SK-N-SH (cell line): ENCODE results near the gene KIDINS220. TPM values are rescaled to one million over a fixed set of nuclear protein-coding genes. Genes with fewer than 3 reads are reported as not detected.

Experiments
- CTCF ChIA-PET: fragments of 300-600, 350-600 bp; formaldehyde crosslinking; extraction: SDS; loops from one replicate; lab custom pipeline; 2021; lab: Yijun Ruan, JAX
- POLR2A ChIA-PET: fragments of 350-600 bp; sonication (Branson Sonifier 250); formaldehyde crosslinking; extraction: SDS; loops from one replicate; lab custom pipeline; 2020; ENCODE audit warnings: antibody characterized with exemption, inconsistent platforms; lab: Yijun Ruan, JAX
- DNase-seq: peaks from one replicate; pipeline ENCODE4 v3.0.0; 2012
- H2AFZ ChIP-seq: fragments of 200-600 bp; sonication (generic); 2 replicates; pipeline ENCODE4 v1.8.1; 2016; ENCODE audit warnings: antibody characterized with exemption, mild to moderate bottlenecking, low read depth
- H3F3A ChIP-seq: fragments of 200-600 bp; sonication (generic); replicated peaks from 2 replicates; pipeline ENCODE3; 2016; ENCODE audit warnings: antibody characterized with exemption, mild to moderate bottlenecking; ENCODE audit not compliant: insufficient read depth
- H3K27ac ChIP-seq, 2 experiments: fragments of 200-500 bp in 1 of 2; fragments of 200-600 bp in 1 of 2; sonication (Bioruptor generic) in 1 of 2; sonication (generic), shearing (Covaris generic) in 1 of 2; 2 replicates each; pipeline versions ENCODE4 v1.5.1 to v1.6.1; 2014 to 2016; ENCODE audit warnings: low read depth in 2 of 2, inconsistent platforms in 1 of 2, low read length in 1 of 2, mild to moderate bottlenecking in 1 of 2, mixed read lengths in 1 of 2
- H3K27me3 ChIP-seq: fragments of 200-600 bp; sonication (generic), shearing (Covaris generic); 2 replicates; pipeline ENCODE4 v1.6.1; 2016; ENCODE audit warnings: mixed run types; ENCODE audit not compliant: insufficient read depth
- H3K36me3 ChIP-seq, 2 experiments: fragments of 200-500 bp in 1 of 2; fragments of 200-600 bp in 1 of 2; sonication (Bioruptor generic) in 1 of 2; sonication (generic) in 1 of 2; replicated peaks in 1 of 2; 2 replicates each; pipeline versions ENCODE3 to v1.5.1; 2014 to 2016; ENCODE audit warnings: low read length in 1 of 2, mild to moderate bottlenecking in 1 of 2; ENCODE audit not compliant: insufficient read depth in 2 of 2, control insufficient read depth in 1 of 2
- H3K4me1 ChIP-seq, 2 experiments: fragments of 200-500 bp in 1 of 2; fragments of 200-600 bp in 1 of 2; sonication (Bioruptor generic) in 1 of 2; sonication (generic), shearing (Covaris generic) in 1 of 2; 2 replicates each; pipeline versions ENCODE4 v1.5.1 to v1.6.1; 2014 to 2016; ENCODE audit warnings: low read depth in 1 of 2, low read length in 1 of 2, mixed run types in 1 of 2; ENCODE audit not compliant: insufficient read depth in 2 of 2, control insufficient read depth in 1 of 2
- H3K4me2 ChIP-seq: fragments of 200-600 bp; sonication (generic), shearing (Covaris generic); 2 replicates; pipeline ENCODE4 v1.6.1; 2017; ENCODE audit warnings: mixed run types
- H3K4me3 ChIP-seq, 2 experiments: fragments of 200-500 bp in 1 of 2; fragments of 200-600 bp in 1 of 2; sonication (Bioruptor generic) in 1 of 2; sonication (generic), shearing (Covaris generic) in 1 of 2; 2 replicates each; pipeline versions ENCODE4 v1.5.1 to v1.8.1; 2014 to 2016; ENCODE audit warnings: low read depth in 2 of 2, inconsistent platforms in 1 of 2, low read length in 1 of 2, mild to moderate bottlenecking in 1 of 2, mixed read lengths in 1 of 2, moderate library complexity in 1 of 2
- H3K79me2 ChIP-seq: fragments of 200-600 bp; sonication (generic); 2 replicates; pipeline ENCODE4 v1.8.1; 2017; ENCODE audit warnings: mild to moderate bottlenecking; ENCODE audit not compliant: insufficient read depth
- H3K9ac ChIP-seq: fragments of 200-600 bp; sonication (generic); 2 replicates; pipeline ENCODE4 v1.6.1; 2017; ENCODE audit warnings: mixed run types
- H3K9me2 ChIP-seq: fragments of 200-600 bp; sonication (generic); 2 replicates; pipeline ENCODE4 v1.6.1; 2017; ENCODE audit warnings: mixed run types
- H3K9me3 ChIP-seq: fragments of 200-600 bp; sonication (generic); 2 replicates; pipeline ENCODE4 v1.6.1; 2017; ENCODE audit warnings: mixed run types, mild to moderate bottlenecking, moderate library complexity
- H4K20me1 ChIP-seq: fragments of 200-600 bp; sonication (generic); 2 replicates; pipeline ENCODE4 v1.6.1; 2017; ENCODE audit warnings: mild to moderate bottlenecking, mixed run types; ENCODE audit not compliant: insufficient read depth
- EP300 ChIP-seq, 2 experiments: IDR thresholded peaks; 2 replicates each; pipeline versions ENCODE4 v1.4.0 to v1.6.1; 2012; ENCODE audit warnings: borderline replicate concordance in 1 of 2, low read depth in 1 of 2, low read length in 1 of 2
- EZH2phosphoT487 ChIP-seq: fragments of 200-600 bp; sonication (generic); IDR thresholded peaks from 2 replicates; pipeline ENCODE4 v1.6.1; 2017; ENCODE audit warnings: low read depth, mixed run types, mild to moderate bottlenecking, antibody characterized with exemption, moderate library complexity, borderline replicate concordance
- FOXJ3 ChIP-seq: sonication (generic); formaldehyde crosslinking; IDR thresholded peaks from 2 replicates; pipeline ENCODE4 v1.5.1; 2020; ENCODE audit warnings: mild to moderate bottlenecking, missing genetic modification reagents
- GABPA ChIP-seq: IDR thresholded peaks from 2 replicates; pipeline ENCODE4 v1.4.0; 2012; ENCODE audit warnings: low read depth, mild to moderate bottlenecking
- JUND ChIP-seq: IDR thresholded peaks from 2 replicates; pipeline ENCODE4 v1.4.0; 2012
- MAX ChIP-seq: IDR thresholded peaks from 2 replicates; pipeline ENCODE4 v1.4.0; 2012; ENCODE audit warnings: low read depth
- RAD21 ChIP-seq: IDR thresholded peaks from 2 replicates; pipeline ENCODE4 v1.6.1; 2012; ENCODE audit warnings: mild to moderate bottlenecking, low read length
- TAF1 ChIP-seq: IDR thresholded peaks from 2 replicates; pipeline ENCODE4 v1.6.1; 2012; ENCODE audit warnings: low read depth, mild to moderate bottlenecking, low read length, moderate library complexity, borderline replicate concordance
- TCF12 ChIP-seq: IDR thresholded peaks from 2 replicates; pipeline ENCODE4 v1.4.0; 2012
- USF2 ChIP-seq: fragments of 150-350 bp; IDR thresholded peaks from 2 replicates; pipeline ENCODE4 v1.6.1; 2017; ENCODE audit warnings: antibody characterized with exemption, low read length, low read depth, borderline replicate concordance
- YY1 ChIP-seq: IDR thresholded peaks from 2 replicates; pipeline ENCODE4 v1.4.0; 2012; ENCODE audit warnings: low read depth, mild to moderate bottlenecking
- WGBS: methylation state at CpG from one replicate; pipeline ENCODE4 v1.1.6; 2017; ENCODE audit warnings: low lambda C conversion rate; 5-methylcytosine and 5-hydroxymethylcytosine counted together
- polyA plus RNA-seq, 3 experiments: library from polyadenylated mRNA; depleted of rRNA; stranded (reverse); fragments of >200 nt; gene quantifications; 2 replicates each; pipeline ENCODE4 v1.2.3, GENCODE V29; 2012
- TF ChIP-seq, protein P1 (sequence below): fragments of 200-600 bp; sonication (generic); IDR thresholded peaks from 2 replicates; pipeline ENCODE4 v1.6.1; 2017; ENCODE audit warnings: antibody characterized with exemption, mild to moderate bottlenecking, moderate library complexity
- TF ChIP-seq, protein P2 (sequence below): IDR thresholded peaks from 2 replicates; pipeline ENCODE4; 2012
- TF ChIP-seq, protein P3 (sequence below): IDR thresholded peaks from 2 replicates; pipeline ENCODE4 v1.6.1; 2012; ENCODE audit warnings: mild to moderate bottlenecking, low read depth, low read length, moderate library complexity

Gene KIDINS220
- polyA plus RNA-seq, 1 of the 3 experiments (the other 2 are of a cell fraction), result 18.2 TPM

DNA sequence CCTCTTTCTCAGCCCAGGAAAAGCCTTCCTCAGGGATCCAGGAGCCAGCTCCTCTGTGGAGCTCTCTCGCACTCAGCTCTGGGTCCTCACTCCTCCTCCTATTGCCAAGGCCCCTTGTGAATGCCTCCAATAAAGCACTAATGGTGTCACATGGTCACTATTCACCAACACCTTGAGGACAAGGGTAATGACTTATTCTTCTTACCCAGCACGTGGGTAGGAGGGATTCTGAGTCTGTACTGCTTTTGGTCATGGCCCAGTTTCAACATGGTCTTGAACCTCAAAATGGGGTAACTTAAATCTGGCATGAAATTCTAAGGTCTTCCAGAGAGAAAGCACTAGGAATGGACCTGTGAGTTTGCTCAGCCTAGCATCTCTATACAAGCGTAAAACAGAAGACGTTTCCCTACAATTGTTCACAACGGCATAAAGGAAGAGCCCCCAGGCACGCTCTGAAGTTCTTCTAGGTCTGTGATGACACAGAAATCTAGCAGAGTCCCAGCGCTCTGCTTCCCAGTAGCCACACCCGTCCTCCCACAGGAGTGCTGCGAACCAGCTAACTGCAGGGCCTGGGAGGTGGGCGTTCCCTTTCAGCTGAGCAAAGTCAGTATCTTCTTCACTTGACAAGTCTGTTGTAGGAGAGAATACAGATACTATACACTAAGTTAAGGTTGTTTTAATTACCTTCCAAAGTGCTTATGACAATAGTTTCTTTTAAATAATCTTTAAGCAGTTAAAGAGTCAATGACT is 14.6 kb upstream of the KIDINS220 start:
- H3K27me3 ChIP-seq, result no peaks in the 10 kb centered on the region
- no peak overlapping the region for H2AFZ ChIP-seq
- H3K79me2 ChIP-seq, result no peaks in the 10 kb centered on the region
- H4K20me1 ChIP-seq, result no peaks in the 10 kb centered on the region
- H3K36me3 ChIP-seq, result peaks cover 12 to 17% of the 10 kb centered on the region in 2 experiments
- ChIA-PET POLR2A (no interaction called here), CTCF (interaction anchor here (0.7 to 2.9 kb wide), 5 partner anchors 12 to 1606 kb away, joined by 3 to 13 read pairs (median 8); no protein-coding TSS in a partner anchor)
- no peaks in the 10 kb centered on the region for H3K9me2 ChIP-seq
- H3K9ac ChIP-seq, result no peak overlapping the region
- no peaks in the 10 kb centered on the region; a peak in 1 of 4 replicates for H3K4me1 ChIP-seq
- no peak overlapping the region for H3K4me2 ChIP-seq
- H3K4me3 ChIP-seq, result no peak overlapping the region
- no peaks in the 10 kb centered on the region for H3F3A ChIP-seq
- H3K9me3 ChIP-seq, result no peaks in the 10 kb centered on the region
- no peak for DNase-seq
- WGBS, result 94% methylated on average over 10 of the region's 10 CpGs
- no peak for TF ChIP-seq MAX
- TF ChIP-seq FOXJ3, result no peak
- TF ChIP-seq EP300 (IDR thresholded peaks at IDR 0.05; ENCODE audit: borderline replicate concordance in 1 of 2, low read depth in 1 of 2, low read length in 1 of 2), result no peak
- TF ChIP-seq, protein P1, sequence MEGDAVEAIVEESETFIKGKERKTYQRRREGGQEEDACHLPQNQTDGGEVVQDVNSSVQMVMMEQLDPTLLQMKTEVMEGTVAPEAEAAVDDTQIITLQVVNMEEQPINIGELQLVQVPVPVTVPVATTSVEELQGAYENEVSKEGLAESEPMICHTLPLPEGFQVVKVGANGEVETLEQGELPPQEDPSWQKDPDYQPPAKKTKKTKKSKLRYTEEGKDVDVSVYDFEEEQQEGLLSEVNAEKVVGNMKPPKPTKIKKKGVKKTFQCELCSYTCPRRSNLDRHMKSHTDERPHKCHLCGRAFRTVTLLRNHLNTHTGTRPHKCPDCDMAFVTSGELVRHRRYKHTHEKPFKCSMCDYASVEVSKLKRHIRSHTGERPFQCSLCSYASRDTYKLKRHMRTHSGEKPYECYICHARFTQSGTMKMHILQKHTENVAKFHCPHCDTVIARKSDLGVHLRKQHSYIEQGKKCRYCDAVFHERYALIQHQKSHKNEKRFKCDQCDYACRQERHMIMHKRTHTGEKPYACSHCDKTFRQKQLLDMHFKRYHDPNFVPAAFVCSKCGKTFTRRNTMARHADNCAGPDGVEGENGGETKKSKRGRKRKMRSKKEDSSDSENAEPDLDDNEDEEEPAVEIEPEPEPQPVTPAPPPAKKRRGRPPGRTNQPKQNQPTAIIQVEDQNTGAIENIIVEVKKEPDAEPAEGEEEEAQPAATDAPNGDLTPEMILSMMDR, result no peak
- TF ChIP-seq RAD21, result no peak
- TF ChIP-seq TAF1, result no peak
- no peak for TF ChIP-seq GABPA
- TF ChIP-seq, protein P2, sequence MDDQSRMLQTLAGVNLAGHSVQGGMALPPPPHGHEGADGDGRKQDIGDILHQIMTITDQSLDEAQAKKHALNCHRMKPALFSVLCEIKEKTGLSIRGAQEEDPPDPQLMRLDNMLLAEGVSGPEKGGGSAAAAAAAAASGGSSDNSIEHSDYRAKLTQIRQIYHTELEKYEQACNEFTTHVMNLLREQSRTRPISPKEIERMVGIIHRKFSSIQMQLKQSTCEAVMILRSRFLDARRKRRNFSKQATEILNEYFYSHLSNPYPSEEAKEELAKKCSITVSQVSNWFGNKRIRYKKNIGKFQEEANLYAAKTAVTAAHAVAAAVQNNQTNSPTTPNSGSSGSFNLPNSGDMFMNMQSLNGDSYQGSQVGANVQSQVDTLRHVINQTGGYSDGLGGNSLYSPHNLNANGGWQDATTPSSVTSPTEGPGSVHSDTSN, result no peak
- TF ChIP-seq TCF12, result no peak
- TF ChIP-seq USF2, result no peak
- TF ChIP-seq EZH2phosphoT487, result no peak
- TF ChIP-seq YY1, result no peak
- TF ChIP-seq, protein P3, sequence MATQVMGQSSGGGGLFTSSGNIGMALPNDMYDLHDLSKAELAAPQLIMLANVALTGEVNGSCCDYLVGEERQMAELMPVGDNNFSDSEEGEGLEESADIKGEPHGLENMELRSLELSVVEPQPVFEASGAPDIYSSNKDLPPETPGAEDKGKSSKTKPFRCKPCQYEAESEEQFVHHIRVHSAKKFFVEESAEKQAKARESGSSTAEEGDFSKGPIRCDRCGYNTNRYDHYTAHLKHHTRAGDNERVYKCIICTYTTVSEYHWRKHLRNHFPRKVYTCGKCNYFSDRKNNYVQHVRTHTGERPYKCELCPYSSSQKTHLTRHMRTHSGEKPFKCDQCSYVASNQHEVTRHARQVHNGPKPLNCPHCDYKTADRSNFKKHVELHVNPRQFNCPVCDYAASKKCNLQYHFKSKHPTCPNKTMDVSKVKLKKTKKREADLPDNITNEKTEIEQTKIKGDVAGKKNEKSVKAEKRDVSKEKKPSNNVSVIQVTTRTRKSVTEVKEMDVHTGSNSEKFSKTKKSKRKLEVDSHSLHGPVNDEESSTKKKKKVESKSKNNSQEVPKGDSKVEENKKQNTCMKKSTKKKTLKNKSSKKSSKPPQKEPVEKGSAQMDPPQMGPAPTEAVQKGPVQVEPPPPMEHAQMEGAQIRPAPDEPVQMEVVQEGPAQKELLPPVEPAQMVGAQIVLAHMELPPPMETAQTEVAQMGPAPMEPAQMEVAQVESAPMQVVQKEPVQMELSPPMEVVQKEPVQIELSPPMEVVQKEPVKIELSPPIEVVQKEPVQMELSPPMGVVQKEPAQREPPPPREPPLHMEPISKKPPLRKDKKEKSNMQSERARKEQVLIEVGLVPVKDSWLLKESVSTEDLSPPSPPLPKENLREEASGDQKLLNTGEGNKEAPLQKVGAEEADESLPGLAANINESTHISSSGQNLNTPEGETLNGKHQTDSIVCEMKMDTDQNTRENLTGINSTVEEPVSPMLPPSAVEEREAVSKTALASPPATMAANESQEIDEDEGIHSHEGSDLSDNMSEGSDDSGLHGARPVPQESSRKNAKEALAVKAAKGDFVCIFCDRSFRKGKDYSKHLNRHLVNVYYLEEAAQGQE, result no peak
- TF ChIP-seq JUND, result no peak
- TF ChIP-seq, all 33 proteins: peak for 0
- H3K27ac ChIP-seq, result no peak overlapping the region
